Peyer's patch (tissue), 4 donors: ENCODE data around the gene TTYH1.

Experiments used
- POLR2A ChIP-seq, 2 donors: fragments of 450-650 bp; IDR thresholded peaks; one replicate each; pipeline ENCODE4 v1.5.1; 2017; ENCODE audit warnings: antibody characterized with exemption in 2 of 2, mild to moderate bottlenecking in 2 of 2, moderate library complexity in 2 of 2
- TF ChIP-seq, protein P1 (sequence below), 6 experiments: fragments of 450-650 bp in 4 of 6; fragments of 200-600 bp in 2 of 6; sonication (generic) in 1 of 6; IDR thresholded peaks; one replicate each; pipeline ENCODE4 v1.5.1; 2017 to 2019; ENCODE audit warnings: antibody characterized with exemption in 6 of 6, mild to moderate bottlenecking in 3 of 6, moderate library complexity in 1 of 6

DNA sequence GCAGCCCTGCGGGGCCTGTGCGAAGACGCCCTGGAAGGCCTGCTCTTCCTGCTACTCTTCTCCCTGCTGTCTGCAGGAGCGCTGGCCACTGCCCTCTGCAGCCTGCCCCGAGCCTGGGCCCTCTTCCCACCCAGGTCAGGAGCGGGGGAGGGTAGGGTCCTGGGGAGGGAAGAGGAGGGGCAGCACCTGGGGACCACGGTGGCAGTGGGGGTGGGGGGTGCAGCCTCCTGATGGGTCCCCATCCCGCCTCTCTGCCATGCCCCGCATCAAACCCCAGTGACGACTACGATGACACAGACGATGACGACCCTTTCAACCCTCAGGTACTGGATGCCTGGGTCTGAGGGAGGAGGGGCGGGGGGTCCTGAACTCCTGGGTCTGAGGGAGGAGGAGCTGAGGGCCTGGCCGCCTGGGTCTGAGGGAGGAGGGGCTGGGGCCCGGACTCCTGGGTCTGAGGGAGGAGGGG lies 20.3 kb downstream of the TTYH1 start:
- TF ChIP-seq, protein P1, sequence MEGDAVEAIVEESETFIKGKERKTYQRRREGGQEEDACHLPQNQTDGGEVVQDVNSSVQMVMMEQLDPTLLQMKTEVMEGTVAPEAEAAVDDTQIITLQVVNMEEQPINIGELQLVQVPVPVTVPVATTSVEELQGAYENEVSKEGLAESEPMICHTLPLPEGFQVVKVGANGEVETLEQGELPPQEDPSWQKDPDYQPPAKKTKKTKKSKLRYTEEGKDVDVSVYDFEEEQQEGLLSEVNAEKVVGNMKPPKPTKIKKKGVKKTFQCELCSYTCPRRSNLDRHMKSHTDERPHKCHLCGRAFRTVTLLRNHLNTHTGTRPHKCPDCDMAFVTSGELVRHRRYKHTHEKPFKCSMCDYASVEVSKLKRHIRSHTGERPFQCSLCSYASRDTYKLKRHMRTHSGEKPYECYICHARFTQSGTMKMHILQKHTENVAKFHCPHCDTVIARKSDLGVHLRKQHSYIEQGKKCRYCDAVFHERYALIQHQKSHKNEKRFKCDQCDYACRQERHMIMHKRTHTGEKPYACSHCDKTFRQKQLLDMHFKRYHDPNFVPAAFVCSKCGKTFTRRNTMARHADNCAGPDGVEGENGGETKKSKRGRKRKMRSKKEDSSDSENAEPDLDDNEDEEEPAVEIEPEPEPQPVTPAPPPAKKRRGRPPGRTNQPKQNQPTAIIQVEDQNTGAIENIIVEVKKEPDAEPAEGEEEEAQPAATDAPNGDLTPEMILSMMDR (IDR thresholded peaks at IDR 0.05) = no peak
- TF ChIP-seq POLR2A (IDR thresholded peaks at IDR 0.05) = no peak
